ENCODE measurements around the gene ACOX3.

ACOX3 gene

GRCh38 chr4:8331575-8331955 is 109.0 kb downstream of the ACOX3 start:
- DNase-seq: no peak

DNA sequence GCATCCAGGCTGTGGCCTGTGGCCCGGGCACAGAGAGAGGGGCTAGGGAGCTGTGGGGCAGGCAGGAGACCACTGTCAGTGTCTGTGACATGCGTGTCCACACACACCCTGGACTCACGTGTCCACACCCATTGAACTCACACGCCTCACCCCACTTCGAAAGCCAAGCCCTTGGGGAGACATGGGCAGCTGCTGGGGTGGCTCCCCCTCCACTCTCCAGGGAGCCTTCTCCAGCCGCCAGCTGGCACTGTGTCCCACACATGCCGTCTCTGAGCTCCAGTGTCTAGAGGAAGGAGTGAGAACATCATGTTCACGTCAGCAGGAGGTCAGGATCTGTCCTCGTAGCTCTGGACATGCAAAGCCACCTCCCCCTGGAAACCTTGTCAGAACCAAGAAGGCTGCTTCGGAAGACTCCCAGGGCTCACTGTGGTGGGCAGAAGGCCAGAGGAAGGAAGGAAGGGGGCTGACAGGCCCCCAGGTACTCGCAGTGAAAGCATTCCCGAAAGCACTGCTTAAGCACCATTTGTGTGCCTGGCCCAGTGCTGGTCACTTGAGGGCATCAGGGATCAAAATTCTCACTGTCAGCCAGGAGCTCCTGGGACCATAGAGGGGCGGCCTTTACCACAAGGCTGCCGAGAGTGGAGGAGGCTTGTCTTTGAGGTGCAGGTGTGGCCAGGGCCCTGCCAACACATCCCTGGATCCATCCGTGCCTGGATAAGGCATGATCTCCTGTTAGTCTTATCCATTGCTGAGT is 109.5 kb downstream of the ACOX3 start:
- DNase-seq: no peak

DNA sequence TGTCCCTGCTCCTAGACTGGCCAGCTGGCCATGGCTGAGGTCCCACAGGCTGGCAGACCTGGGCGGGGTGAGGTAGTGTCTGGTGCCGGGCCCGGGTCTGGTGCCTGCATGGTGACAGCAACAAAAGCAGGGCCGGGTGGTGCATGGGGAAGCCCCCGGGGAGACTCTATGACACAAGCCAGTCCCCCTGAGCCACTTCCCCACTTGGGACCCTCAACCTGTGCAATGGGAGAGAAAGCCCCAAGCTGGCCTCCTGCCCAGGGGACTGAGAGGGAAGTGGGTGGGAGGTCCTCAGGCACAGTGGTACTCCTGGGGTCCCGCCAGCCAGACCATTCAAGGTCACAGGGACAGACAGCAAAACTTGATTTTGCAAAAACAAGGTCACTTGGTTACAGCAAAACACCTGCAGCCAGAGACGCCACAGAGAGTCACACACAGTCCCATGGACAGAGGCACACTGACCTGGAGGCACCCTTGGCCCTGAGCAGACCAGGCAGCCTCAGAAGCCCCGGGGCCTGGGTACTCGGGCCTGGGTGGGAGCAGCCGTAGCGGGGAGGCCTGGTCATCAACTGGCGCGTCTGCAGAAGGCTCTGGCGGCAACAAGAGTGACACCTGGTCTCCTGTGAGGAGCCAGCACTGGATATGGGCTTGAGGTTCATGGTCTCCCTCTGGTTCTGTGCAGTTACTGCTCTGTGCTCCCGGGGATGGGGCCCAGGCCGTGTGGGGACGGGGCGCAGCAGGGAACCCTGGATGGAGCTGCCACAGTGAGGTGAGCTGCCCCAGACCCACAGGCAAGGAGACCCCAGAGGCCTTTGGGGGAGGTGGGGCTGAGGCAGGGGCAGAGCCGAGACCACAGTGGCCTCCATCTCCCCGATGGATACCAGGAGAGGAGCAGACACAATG is 110.4 kb downstream of the ACOX3 start:
- DNase-seq: no peak

DNA sequence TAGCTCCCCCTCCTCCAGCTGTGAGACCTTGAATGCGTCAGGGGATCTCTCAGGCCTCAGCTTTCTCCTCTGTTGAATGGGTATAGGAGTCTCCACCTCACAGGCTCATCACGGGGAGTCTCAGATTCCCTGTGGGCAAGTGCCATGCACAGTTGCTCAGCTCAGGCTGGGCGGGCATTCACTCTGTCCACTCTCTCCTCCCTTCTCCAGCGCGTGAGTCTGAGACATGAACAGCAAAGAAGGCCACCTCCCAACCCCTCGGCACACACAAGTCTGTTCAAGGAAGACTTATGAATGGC is 111.0 kb downstream of the ACOX3 start:
- no peak for DNase-seq

- no peak for DNase-seq
These were observed 111.5 kb downstream of the ACOX3 start for GRCh38 chr4:8328866-8329559.

DNA sequence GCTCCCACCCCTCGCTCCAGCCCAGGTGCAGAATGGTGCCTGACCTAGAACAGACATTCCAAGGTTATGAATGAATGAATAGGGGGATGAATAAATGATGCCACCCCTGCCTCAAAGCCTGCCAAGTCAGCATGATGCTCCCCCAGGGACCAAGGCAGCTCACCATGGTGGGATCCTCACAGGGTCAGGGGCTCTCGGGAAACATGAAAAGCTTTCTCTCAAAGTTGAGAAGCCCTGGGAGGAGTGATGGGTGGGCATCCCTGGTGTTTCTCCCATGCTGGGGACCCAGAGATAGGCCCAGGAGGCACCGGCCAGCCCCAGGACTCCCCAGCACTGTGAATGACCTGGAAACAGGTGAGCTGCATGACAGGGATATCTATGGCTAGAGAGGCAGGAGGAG is 112.1 kb downstream of the ACOX3 start:
- DNase-seq: no peak

DNA sequence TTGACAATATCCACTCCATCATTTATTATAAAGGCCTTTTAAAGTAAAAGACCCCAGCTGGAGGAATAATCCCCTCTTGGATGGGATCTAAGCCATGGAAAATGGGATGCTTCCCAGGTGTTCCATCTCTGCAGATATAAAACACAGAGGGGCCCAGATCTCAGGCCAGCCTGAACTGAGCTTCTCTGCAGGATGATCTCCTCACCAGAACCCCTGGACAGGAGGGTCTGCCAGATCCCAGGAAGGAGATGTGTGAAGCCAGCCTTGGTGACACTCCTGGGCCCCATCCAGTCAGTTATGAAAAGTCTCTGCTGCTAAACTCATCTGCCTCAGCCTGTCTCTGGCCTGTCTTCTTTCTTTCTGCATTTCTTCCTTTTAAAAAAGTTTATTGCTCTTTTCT is 114.3 kb downstream of the ACOX3 start:
- no peak for DNase-seq

- DNase-seq: no peak
These were observed 115.1 kb downstream of the ACOX3 start for GRCh38 chr4:8325291-8325973.

GRCh38 chr4:8324640-8325239 is 115.8 kb downstream of the ACOX3 start:
- no peak for DNase-seq

DNA sequence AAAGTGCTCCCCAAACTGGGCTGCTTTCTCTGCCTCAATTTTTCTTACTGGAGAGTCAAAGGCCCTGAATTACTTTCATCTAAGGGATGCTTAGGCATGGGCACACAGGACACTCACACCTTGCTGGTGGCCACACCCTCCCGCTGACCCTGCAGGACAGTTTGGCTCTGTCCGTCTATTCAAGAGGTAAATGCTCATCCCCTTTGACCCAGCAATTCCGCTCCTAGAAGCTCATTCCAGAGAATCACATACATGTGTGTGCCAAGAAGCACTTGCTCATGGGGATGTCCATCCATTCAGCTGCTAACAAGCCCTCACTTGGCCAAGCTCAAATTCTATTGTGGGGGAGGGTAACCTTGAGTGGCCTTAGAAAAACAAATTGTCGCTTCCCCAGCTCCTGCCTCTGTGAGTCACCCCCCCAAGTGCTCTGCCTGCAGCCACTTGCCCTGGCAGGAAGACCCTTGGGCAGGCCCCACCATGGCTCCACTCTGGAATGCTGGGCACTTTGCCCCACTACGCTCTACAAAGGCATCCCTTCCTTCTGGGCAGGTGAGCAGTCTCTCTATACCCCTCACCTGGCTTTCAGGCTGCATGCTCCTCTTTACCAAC is 116.5 kb downstream of the ACOX3 start:
- DNase-seq: no peak

DNA sequence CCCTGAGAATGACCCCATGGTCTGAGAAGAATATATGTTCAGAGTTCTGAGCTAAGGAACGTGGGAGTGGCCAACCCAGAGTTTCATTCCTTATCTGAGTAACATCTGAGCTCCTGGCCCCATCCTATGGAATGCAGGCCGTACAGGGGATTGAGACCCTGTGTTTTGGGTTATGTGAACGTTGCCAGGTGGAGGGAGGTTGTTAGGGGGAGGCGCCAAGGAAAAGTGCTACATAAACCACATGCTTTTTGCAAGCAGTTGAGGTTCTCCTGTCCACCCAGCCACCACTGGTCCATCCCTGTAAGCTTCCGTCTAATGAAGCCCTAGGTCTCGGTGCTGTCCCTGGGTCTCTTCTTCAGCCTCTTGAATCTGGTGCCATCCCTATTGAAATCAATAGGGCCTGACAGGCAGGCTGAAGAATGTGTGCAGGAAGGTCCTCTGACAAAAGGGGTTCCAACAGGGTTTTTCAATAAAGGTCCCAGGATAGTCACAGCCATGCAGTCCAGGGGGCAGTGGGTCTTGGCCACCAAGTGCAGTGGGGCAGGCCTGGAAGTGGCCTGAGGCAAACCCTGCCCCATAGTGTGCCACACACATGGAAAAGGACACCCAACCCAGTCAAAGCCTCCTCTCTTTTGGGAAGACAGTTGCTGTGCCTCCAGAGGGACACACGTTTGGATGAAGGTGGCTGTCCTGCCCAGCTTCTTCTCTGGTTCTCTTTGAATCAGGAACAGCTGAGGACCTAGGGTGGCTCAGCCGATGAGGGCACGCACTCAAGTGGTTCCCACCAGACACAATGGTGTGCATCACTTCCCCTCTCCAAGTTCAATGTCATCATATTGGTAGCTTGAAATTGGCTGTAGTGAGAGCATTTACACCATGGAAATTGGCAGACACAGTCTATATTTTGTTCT is 117.5 kb downstream of the ACOX3 start:
- DNase-seq: no peak

DNA sequence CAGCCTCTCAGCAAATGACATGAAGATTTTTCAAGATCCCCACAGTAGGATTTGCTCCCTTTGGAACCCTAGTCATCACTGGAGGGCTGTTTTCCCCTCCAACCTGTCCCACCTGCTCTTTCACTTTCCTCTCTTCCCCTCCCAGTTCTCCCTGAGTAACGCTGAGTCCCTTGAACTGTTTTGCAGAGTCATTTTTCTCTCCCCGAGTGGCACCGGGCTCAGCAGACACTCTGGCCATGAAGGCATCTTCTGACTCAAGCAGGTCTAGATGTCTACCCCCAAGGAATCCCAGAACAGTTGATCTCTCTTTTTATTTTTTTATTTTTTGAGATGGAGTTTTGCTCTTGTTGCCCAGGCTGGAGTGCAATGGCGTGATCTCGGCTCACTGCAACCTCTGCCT is 118.8 kb downstream of the ACOX3 start:
- no peak for DNase-seq

GRCh38 chr4:8321220-8321619 is 119.3 kb downstream of the ACOX3 start:
- DNase-seq: no peak

DNA sequence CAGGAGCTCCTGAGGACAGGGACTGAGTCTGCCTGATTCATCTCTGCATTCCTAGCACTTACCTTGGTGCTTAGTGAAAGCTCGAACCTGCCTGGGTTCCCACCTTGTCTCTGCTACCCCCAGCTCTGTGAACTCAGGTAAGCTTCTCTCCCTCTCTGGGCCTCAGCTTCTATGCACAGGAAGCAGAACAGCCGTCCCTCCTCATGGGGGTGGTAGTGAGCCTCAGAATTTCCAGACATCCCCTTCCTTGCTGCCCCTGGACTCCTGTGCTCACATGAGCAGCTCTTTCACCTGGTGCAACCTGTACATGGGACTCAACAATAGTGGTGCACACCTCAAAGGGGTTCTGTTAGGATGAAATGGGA is 120.2 kb downstream of the ACOX3 start:
- DNase-seq: no peak

GRCh38 chr4:8319731-8320385 is 120.7 kb downstream of the ACOX3 start:
- peak; percentile 20 to 32 for DNase-seq

- no peak for DNase-seq
These were observed 121.5 kb downstream of the ACOX3 start for GRCh38 chr4:8319061-8319460.

- DNase-seq: no peak
These were observed 122.0 kb downstream of the ACOX3 start for GRCh38 chr4:8318509-8318908.

DNA sequence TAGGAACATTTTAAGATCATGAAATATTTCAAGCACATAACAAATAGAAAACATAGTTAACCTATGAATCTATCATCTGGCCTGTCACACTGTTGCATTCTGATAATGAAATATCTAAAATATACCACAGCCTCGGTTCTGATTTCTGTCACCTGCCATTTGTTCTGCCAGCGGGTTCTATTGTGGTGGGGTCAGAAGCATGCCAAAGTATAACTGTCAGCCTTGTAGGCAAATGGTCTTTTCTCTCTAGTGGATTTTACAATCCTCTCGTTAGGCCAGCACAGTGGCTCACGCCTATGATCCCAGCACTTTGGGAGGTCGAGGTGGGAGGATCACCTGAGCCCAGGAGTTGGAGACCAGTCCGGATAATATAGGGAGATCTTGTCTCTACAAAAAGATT is 123.0 kb downstream of the ACOX3 start:
- DNase-seq: no peak

DNA sequence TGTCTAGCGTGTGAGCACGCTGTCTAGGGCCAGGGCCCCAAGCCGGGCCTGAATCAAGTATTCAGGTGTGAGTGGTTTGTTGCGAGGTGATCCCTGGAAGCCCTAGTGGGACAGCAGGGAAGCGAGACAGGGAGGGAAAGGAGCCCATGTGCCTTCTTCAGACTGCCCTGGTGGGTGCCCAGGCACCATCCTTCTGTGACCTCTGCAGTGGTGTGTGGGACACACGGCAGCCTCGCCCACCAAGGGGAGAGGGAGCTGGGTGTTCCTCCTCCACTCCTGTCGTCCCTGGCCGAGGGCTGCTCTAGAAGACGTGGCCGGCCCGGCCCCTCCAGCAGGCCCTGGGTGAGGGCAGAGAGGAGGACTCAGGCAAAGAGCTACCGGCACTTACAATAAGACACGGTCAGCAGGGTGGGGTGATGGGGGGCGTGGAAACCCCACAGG is 123.6 kb downstream of the ACOX3 start:
- DNase-seq: no peak

Measured in inflammatory macrophage treated with lipopolysaccharide for 1 hour (primary cell).